ENCODE results near the gene ZNF511. TPM values are rescaled to one million over a fixed set of nuclear protein-coding genes. Genes with fewer than 3 reads are reported as not detected.

ZNF511 gene
- total RNA-seq, 1 donor from 2014 or later = 37.4 TPM

DNA sequence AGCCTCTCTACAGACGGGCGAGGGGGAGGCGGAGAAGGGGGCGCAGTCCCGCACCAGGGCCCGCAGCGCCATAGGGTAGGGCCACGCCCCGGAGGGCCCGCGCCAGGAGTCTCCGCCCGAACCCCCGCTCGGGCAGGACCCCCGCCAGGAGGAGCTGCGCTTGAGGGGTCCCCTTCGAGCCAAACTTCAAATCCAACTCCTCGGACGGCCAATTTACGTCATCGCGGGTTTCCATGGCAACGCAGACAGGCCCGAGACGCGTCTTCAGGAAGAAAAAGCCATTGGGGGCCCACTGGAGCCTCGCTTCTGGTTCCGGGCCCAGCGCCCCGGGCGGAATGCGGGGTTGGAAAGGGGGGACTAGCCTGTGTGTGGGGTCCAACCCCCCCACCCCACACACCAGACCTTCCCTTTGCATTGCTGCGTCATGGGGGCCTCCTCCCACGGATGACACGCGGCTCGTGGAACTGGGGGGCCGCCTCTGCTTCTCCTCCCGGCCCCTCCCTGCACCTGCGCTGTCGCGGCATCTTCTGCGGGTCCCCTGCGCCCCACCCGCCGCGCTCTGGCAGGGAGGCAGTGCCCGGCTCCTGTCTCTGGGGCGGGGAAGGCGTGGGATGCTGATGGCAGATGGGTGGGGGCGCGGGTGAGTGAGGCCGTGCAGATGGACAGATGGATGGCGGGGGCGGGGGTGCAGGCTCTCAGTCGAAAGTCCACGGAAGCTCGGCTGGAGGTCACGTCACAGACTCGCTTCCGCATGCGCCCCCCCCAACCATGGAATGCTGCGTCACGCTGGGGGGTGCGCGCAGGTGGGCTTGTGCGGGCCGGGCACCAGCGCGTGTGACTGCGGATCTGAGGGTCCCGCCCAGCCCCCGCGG lies 26.8 kb downstream of the ZNF511 start:
- no peak for DNase-seq (ENCODE audit: low spot score)

DNA sequence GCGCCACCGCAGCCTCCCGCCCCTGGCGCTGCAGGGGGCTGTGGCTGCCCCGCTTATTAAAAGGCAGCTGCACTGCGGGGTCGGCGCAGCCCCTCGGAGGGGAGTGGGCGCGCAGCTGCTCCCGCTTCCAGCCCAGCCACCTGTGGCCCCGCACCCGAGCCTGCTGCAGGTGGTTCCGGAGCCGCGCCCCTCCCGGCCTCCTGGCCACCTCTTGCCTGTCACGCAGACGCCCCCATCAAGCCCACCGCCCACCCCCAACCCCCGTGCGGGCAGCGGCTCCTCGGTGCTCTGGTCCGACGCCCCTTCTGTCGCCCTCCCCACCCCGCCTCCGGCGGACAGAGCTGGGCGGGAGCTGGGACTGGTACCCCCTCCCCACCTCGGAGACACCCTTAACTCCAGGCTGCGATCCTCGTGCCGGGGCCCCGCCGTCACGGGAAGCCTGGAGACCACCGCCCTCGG lies 27.4 kb downstream of the ZNF511 start:
- no peak for DNase-seq (ENCODE audit: low spot score)

DNA sequence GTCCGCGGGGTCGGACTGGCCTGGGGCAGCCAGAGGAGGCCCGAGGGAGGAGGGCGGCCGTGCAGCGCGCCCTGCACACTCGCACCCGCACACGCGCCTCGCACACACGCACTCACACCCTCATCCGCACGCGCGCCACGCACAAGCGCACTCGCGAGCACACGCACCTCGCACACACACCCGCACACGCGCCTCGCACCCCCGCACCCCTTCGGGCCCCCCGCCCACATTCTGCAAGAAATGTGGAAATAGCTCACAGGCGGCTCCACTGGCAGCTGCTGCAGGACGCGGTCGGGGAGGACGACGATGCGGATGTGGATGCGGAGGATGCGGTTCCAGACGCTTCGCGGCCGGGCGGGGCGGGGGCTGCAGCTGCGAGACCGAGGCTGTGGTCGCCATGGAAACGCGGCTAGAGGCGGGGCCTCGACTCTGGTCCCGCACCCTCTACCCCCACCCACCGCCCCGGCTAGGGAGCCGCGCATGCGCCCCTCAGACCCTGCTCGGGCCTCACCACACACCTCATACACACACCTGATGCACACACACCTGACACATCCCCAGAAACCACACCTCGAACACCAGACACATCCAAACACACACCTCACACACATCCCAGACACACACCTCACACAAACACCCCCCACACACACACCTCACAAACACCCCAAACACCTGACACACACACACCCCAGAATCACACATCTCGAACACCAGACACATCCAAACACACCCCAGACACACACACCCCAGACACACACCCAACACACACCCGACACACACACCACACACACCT lies 28.1 kb downstream of the ZNF511 start, which contains the start of gene CALY:
Gene CALY, minus strand, starts transcription at position 320 of the 793 bp plus-strand sequence. CDS start 7,907 bp downstream, outside the sequence.
- DNase-seq (ENCODE audit: low spot score) = no peak

DNA sequence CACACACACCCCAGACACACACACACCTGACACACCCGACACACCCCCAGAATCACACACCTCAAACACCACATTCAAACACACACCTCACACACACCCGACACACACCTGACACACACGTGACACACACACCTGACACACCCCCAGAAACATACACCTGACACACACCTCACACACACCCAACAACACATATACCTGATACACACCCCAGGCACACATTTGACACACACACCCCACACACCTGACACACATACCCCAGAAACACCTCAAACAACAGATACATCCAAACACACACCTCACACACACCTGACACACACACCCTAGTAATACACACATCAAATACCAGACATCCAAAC lies 28.6 kb downstream of the ZNF511 start:
- DNase-seq (ENCODE audit: low spot score) = no peak

DNA sequence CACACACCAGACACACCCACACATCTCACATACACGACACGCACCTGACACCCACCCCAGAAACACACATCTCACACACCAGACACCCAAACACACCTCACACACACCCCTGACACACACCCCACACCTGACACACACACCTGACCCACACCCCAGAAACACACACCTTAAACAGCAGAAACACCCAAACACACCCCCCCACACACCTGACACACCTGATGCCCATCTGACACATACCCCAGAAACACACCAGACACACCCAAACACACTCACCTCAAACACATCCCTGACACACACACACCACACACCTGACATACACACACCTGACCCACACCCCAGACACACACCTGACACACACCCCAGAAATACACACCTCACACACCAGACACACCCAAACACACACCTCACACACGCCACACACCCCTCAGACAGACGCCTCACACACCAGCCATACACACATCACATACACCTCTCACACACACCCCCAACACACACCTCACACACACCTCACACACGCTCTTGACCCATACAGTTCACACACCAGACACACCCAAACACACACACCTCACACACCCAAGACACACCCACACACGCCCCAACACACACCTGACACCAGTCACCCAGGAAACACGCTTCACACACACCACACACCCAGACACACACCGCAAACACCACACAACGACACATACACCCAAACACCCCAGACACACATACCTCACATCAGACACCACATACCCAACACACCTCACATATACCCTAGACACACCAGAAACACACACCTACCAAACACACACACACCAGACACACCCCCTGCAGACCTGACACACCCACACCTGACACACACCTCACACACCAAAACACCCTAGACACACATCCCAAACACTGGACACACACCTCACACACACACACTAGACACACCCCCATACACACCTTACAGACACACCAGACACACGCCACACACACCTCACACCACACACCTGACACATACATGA lies 29.7 kb downstream of the ZNF511 start:
- DNase-seq (ENCODE audit: low spot score) = no peak

DNA sequence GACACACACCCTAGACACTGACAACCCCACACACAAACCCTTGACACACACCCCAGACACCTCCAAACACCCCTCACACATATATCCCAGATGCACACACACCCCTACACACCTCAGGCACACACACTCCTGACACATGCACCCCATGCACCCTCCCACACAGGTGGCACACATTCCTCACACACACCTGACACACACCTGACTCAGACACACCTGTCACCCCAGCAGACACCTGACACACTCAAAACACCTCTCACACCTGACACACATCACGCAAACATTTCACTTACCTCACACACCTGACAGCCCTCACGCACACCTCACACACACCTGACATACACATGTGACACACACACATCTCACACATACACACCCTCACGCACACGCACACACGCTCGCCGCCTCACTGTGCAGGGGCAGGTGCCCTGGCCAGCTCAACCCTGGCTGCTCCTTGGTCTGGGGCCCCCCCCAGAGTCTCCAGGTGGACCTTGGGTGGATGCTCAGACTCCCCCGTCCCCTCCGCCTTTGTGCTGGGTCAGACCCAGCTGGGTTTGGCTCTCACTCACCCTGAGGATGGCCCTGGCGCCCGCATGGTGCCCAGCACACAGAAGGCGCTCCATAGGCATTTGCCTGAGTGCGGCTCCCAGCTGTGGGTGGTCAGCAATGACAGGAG lies 31.1 kb downstream of the ZNF511 start:
- DNase-seq (ENCODE audit: low spot score) = no peak

DNA sequence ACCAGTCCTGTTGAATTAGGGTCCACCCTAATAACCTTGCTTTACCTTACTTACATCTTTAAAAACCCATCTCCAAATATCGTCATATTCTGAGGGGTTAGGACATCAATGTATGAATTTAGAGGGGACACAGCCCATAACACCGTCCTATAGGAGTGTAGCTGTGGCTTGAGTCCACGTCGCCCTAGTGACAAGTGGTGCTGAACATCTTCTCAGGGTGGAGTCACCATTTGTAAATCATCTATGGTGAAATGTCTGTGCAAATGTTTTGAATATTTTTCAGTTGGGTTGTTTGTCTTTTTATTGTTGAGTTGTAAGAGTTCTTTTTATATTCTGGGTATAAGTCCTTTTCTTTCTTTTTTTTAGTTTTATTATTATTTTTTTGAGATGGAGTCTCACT lies 33.3 kb downstream of the ZNF511 start:
- DNase-seq (ENCODE audit: low spot score) = no peak

DNA sequence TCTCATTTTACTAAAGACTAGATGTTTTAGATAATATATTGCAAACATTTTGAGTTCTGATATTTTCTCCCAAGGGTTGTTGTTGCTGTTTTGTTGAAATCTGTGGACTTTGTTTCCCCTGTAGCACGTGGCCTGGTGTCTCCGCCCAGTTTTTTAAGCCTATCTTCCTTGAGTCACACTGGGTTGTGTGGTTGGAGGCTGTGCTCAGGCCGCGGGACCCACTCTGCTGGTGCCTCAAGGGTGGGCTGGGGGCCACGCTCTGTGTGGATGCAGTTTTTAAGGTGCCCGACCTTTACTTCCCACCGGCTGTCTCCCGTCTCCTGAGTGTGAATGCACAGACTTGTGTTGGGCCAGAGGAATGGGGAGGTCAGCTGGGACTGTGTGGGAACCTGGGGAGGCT lies 34.2 kb downstream of the ZNF511 start:
- DNase-seq (ENCODE audit: low spot score) = no peak

DNA sequence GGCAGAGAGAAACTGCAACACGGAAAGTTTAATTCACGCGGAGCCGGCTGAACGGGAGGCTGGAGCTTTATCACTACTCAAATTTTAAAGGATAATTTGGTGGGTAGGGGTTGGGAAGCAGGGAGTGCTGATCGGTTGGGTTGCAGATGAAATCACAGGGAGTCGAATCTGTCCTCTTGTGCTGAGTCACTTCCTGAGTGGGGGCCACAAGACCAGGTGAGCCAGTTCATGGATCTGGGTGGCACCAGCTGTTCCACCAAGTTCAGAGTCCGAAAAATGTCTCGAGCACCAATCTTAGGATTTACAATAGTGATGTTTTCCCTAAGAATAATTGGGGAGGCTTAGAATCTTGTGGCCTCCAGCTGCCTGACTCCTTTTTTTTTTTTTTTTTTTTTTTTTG lies 34.8 kb downstream of the ZNF511 start:
- no peak for DNase-seq (ENCODE audit: low spot score)

DNA sequence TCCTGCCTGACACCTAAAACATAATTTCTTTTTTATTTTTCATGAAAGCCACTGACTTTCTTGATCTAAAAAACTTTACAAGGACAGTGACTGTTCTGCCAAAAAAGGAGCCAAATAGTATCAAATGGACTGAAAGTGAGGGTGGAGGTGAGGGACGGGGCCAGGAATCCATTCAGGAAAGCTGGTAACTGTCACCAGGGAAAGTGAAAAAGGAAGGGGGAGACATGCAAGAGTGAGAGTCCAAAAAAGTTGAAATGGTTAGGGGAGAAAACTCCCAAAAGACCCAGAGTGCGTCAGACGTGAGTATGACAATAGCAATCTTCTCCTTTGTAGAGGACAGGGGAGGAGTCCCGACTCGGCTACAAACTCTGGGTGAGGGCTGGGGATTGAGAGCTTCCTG lies 35.5 kb downstream of the ZNF511 start:
- no peak for DNase-seq (ENCODE audit: low spot score)

DNA sequence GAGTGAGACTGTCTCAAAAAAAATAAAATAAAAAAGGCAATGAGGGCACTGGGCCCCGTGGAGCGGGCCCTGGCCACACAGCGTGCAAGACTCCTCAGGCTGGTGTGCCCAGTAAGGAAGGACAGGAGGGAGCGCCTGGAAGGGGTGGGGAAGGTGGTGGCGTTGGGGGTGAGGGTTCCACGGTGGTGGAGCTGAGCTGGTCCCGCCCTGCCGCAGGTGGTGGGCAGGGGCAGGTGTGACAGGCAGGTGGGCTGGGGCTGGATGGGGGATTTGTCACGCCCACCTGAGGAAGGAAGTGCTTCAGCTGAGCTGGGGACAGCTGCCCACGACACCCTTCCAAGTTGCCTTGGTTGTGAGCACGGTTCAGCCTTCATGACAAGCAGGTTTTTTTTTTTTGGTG lies 37.7 kb downstream of the ZNF511 start:
- DNase-seq (ENCODE audit: low spot score) = no peak

DNA sequence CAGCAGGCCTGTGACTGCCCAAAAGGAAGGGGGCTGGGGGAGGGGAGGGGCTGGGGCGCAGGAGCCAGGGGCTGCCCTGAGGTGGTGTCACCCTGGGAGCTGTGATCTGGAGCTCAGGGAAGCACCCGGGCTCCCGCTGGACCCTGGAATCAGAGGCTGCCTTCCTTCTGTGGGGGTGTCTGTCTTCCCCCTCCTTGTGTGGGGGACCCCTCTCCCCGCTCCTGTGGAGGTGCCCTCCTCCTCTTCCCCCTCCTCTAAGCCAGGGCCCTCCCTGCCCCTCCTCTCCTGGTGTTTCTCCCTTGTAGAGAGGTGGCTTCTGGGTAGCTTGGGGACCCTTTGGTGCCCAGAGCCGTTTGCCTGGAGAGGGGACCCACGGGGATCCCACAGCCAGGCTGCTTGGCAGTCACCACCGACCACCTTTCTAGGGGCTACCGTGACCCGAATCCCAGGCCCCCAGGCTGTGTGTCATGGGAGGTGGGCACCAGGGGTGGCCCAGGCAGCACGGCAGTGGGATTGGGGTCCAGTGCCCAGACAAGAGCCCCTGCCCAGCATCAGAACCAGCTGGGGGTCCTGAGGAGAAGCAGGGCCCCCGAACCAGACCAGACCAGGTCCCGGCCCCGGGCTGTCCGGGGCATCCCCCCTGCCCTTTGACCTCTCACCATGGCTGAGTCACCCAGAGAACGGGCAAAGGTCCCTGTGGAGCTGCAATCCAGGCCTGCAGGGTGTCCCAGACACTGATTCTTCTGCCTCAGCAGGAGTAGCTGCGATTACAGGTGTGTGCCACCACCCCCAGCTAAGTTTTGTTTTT lies 39.2 kb downstream of the ZNF511 start:
- DNase-seq (ENCODE audit: low spot score) = no peak

DNA sequence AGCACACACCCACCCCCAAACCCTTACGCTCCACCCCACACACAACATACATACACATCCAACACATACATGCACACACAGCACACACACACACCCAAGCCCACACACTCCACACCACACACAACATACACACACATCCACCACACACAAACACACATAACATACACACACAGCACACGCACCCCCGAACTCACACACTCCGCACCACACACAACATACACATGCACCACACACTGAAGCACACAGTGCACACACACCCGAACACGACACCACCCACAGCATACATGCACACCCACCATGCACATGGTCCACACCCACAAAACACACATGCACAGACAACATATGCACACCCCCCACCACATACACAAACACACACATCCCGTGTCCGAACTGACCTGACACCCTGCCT lies 40.5 kb downstream of the ZNF511 start:
- DNase-seq (ENCODE audit: low spot score) = no peak

DNA sequence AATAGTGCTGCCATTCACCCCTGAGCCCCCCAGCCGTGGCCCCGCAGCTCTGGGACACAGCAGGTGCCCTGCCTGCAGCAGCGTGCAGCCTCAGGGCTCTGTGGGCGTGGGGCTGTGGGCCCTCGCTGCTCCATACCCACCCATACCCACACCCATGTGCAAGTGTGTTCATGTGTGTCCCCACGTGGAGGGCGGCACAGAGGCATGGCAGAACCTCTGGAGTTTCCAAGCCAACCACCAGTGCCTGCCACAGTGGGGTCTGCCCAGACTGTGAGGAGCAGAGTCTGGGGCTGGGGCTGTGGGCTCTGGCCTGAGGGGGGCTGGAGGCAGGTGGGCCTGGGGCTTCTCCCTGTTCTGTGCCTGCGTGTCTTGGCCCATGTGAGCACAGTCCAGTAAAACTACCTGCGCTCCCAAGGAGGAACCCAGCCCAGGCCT lies 40.9 kb downstream of the ZNF511 start:
- no peak for DNase-seq (ENCODE audit: low spot score)

DNA sequence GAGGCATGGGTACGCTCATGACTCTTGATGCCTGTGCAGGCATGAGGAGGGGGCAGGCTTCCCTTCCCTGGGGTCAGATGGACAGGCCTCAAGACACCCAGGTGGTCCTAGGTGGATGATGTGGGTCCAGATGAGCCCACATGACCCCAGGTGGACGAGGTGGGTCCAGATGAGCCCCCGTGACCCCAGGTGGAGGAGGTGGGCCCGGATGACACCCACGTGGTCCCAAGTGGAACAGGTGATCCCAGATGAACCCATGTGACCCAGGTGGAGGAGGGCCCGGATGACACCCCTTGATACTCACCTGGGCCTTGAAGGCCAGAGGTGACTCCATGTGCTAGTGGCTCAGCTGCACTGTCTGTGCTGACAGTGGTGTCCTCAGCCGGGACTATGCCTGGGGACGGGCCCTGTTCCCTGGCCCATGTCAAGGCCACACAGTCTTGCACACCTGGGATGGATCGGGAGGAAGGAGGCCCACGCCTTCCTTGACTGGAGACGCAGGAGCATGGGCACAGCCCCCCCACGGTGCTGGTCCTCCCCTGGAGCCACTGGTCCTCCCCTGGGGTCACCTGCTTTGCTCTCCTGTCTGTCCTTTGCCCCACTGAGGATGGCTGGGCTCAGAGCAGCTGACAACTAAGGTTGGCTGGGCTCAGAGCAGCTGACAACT lies 41.7 kb downstream of the ZNF511 start:
- DNase-seq (ENCODE audit: low spot score) = no peak

DNA sequence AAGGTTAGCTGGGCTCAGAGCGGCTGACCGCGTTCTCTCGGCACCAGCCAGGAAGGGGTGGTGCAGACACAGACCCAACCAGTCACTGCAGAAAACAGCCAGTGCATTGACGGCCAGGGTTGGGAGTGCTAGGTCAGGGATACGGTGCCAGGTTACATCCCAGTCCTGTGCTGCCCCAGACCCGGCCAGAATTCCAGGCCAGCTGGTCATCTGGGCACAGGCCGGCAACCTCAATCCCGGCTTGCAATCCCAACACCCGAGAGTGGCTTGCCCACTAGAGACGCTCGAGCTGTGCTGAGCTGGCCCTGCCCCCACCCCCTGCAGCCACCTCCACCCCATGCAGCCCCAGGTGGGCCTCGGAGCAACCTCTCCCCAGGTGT lies 42.2 kb downstream of the ZNF511 start:
- DNase-seq (ENCODE audit: low spot score) = no peak

DNA sequence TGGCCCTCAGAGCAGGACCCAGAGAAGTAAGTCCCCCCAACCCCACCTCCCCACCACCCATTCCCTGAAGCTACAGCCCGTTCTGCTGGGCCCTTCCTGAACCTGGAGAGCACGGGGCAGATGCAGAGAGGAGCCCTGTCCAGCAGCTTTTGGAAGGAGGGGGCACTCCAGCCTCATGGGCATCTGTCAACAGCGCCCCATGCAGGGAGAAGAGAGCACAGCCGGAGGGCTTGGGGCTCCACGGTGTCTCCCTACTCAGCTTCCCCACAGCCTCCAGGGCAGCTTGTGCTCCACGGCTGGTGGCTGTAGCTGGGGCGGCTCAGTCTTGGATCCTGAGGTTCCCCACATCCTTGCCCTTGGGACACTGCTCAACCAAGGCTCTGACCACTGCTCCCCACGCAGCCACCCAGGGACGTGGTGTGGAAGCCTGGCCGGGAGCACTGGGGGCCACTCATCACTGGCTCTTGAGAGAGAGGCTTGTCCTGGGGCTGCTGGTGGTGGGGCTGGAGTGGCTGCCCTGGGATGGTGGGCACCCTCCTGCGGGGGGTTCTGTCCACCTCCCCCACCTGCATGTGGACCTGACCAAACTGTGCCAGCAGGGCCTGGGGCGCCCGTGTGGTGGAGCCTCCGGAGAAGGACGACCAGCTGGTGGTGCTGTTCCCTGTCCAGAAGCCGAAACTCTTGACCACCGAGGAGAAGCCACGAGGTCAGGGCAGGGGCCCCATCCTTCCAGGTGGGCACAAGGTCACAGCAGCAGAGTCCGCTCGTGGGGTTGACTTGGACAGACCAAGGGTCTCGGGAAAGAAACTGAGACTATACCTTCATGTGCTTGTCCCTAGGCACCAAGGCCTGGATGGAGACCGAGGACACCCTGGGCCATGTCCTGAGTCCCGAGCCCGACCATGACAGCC lies 42.9 kb downstream of the ZNF511 start:
- DNase-seq (ENCODE audit: low spot score) = no peak

DNA sequence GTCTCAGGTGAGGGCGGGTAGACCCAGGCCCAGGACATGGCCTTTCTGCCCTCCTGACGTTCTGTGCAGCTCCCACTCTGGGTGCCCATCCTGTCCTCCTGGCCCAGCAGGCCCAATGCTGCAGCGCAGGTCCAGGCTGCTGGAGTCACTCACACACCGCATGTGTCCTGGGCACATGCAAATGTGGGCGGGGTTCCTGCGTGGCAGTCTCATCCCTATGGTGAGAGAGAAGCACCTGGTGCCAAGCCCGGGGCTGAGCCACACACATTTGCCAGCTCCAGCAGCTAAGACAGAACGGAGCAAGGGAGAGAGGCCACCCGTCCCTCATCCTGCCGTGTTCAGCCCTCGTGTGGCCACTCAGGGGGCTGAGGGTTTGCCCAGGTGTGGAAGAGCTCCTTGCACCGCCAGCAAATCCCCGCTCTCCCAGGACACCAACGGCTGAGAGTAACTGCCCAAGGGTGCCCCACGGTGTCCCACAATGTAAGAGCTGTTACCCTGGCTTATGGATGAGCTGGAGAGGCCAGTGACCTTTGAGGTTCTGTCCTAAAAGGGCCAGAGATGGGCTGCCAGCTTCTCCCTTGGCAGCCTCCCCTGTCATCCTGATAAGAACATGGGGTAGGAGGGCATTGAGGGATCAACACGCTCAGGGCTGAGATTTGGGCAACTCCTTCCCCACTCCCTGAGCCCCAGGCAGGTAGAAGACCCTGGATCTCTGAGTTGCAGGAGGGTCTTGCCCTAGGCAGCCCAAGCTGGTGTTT lies 44.7 kb downstream of the ZNF511 start:
- no peak for DNase-seq (ENCODE audit: low spot score)

All from ureter (tissue), 1 donor.